ENCODE measurements around the gene UMAD1.

UMAD1 gene

DNA sequence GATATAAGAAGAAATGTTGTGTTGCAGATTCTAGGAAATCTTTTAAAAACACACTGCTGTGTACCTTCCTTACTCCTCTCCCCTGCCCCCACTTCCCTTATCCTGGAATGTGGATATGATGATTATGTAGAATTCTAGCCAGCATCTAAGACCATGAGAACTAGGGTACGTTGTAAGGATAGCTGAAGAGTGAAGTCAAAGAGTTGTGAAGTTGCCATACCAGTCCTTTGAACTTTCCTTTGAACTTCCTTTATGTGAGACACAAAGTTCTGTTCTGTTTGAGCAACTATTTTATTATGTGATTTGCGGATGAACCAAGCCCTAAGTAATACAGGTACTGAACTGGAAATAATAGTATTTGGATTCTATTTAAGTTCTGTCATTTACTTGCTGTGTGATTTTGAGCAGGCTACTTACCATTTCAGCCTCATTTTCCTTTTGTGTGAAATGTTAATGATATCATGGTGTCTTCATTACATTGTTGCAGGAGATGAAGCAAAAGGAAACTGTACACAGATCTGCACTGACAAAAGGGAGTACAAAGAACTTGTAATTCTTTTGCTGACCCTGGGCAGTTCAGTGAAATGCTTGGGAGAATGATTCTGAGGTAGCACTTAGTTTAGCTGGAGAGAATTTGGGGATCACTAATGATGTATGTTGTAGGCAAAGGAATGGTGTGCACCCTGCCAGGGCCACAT, 46.4 kb downstream of the UMAD1 start:
- H3K36me3 ChIP-seq (ENCODE audit: insufficient read depth, low read length): no peaks in the 10 kb centered on the region
- H3K9me3 ChIP-seq (ENCODE audit: low read length): no peaks in the 10 kb centered on the region
- H3K4me1 ChIP-seq (ENCODE audit: insufficient read depth, low read length): peaks cover 13% of the 10 kb centered on the region
- no peak overlapping the region for H3K4me3 ChIP-seq (ENCODE audit: low read length)
- no peak overlapping the region for H2AFZ ChIP-seq (ENCODE audit: low read depth, low read length)
- no peaks in the 10 kb centered on the region for H3K27me3 ChIP-seq (ENCODE audit: insufficient read depth, low read length)

DNA sequence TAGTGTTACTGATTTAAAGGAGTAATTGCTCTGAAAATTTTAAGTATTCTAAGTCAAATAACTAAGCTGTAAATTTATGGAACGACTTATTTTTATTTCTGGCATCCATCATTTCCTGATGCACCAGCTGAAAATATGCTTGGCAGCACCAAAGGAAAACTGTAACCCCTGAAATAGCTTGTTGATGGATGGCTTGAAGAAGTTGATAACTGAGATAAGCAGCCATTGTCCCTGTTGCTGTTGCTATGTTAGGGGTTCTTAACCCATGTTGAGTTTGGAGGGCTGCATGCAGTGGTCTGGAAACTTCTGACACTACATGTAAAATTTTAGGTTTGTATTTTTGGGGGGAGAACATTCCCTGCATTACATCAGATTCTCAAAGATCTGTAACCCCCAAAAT, 47.2 kb downstream of the UMAD1 start:
- Histone ChIP-seq H2AFZ (ENCODE audit: low read depth, low read length) (no peak overlapping the region), H3K4me3 (ENCODE audit: low read length) (no peak overlapping the region), H3K9me3 (ENCODE audit: low read length) (no peaks in the 10 kb centered on the region), H3K4me1 (ENCODE audit: insufficient read depth, low read length) (peaks cover 13% of the 10 kb centered on the region), H3K36me3 (ENCODE audit: insufficient read depth, low read length) (no peaks in the 10 kb centered on the region), H3K27me3 (ENCODE audit: insufficient read depth, low read length) (no peaks in the 10 kb centered on the region)

DNA sequence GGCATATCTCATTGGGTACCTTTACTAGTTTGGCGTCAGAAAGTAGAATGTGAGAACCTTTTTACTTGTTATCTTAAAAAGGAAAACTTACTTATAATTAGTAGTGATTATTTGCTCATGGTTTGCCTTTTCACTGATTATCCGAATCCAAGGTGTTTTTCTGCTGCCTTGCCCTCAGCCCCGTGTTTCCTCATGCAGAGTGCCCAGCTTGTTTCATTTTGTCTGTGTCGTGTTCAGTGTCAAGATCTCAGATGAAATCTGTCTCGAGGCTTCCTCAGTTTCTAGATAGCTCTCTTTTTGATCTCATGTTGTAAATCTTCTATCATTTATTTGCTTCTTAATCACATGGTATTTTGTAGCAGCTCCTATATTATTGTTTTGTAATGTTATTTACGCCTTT, 47.8 kb downstream of the UMAD1 start:
- Histone ChIP-seq H3K4me1 (ENCODE audit: insufficient read depth, low read length) (peaks cover 13% of the 10 kb centered on the region), H3K27me3 (ENCODE audit: insufficient read depth, low read length) (no peaks in the 10 kb centered on the region)

DNA sequence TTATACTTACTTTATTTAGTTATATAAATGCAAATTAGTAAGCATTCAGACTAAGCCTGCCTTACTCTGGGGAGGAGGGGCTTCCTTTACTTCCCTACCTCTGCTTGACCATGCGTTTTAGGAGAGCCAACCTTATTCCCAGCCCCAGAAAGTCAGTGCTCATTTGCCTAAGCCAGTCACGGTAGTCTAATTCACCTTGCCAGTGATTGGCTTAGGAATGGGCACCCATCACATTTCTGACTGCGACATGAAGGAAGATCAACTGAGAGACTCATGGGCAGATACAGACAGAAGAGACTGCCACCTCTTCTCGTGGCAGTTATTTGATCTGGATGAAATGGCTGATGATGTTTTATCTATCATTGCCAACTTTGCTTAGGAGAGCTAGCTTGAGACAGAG, 48.4 kb downstream of the UMAD1 start:
- Histone ChIP-seq H2AFZ (ENCODE audit: low read depth, low read length) (no peak overlapping the region), H3K4me1 (ENCODE audit: insufficient read depth, low read length) (peaks cover 13% of the 10 kb centered on the region)

More for the DNA sequence above, 47.8 kb downstream of the UMAD1 start:
- H2AFZ ChIP-seq (ENCODE audit: low read depth, low read length): no peak overlapping the region
- no peaks in the 10 kb centered on the region for H3K9me3 ChIP-seq (ENCODE audit: low read length)
- no peaks in the 10 kb centered on the region for H3K36me3 ChIP-seq (ENCODE audit: insufficient read depth, low read length)
- H3K4me3 ChIP-seq (ENCODE audit: low read length): no peak overlapping the region

DNA sequence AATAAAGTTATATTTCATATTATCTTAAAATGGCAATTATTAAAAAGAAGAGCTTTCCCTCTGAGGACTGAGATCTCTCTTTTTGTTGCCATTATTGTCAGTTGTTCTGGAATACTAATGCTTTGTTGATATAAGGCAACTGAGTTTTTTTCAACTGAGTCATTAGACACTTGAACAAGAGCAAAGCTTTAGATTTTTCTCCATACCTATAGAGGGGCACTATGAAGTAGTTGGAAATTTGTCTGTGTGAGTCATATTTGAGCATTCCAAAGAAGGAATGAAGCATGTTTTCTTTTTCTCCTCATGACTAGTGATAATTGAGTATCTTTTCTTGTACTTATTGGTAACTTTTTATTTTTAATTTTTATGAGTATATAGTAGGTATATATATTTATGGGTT, 53.3 kb downstream of the UMAD1 start:
- no peaks in the 10 kb centered on the region for H3K4me1 ChIP-seq (ENCODE audit: insufficient read depth, low read length)
- H3K27me3 ChIP-seq (ENCODE audit: insufficient read depth, low read length): no peaks in the 10 kb centered on the region
- no peaks in the 10 kb centered on the region for H3K36me3 ChIP-seq (ENCODE audit: insufficient read depth, low read length)
- H3K9me3 ChIP-seq (ENCODE audit: low read length): no peaks in the 10 kb centered on the region
- H3K4me3 ChIP-seq (ENCODE audit: low read length): no peak overlapping the region
- no peak overlapping the region for H2AFZ ChIP-seq (ENCODE audit: low read depth, low read length)

More for the DNA sequence above, 48.4 kb downstream of the UMAD1 start:
- Histone ChIP-seq H3K36me3 (ENCODE audit: insufficient read depth, low read length) (no peaks in the 10 kb centered on the region), H3K9me3 (ENCODE audit: low read length) (no peaks in the 10 kb centered on the region), H3K4me3 (ENCODE audit: low read length) (no peak overlapping the region), H3K27me3 (ENCODE audit: insufficient read depth, low read length) (no peaks in the 10 kb centered on the region)

GRCh38 chr7:7694542-7694941, 54.0 kb downstream of the UMAD1 start:
- H2AFZ ChIP-seq (ENCODE audit: low read depth, low read length): no peak overlapping the region
- H3K9me3 ChIP-seq (ENCODE audit: low read length): no peaks in the 10 kb centered on the region
- H3K27me3 ChIP-seq (ENCODE audit: insufficient read depth, low read length): no peaks in the 10 kb centered on the region
- no peaks in the 10 kb centered on the region for H3K36me3 ChIP-seq (ENCODE audit: insufficient read depth, low read length)
- H3K4me3 ChIP-seq (ENCODE audit: low read length): no peak overlapping the region
- H3K4me1 ChIP-seq (ENCODE audit: insufficient read depth, low read length): no peaks in the 10 kb centered on the region

- Histone ChIP-seq H3K4me1 (ENCODE audit: insufficient read depth, low read length) (no peaks in the 10 kb centered on the region), H2AFZ (ENCODE audit: low read depth, low read length) (no peak overlapping the region), H3K27me3 (ENCODE audit: insufficient read depth, low read length) (no peaks in the 10 kb centered on the region)
Measured at GRCh38 chr7:7695111-7695817, 54.7 kb downstream of the UMAD1 start.

GRCh38 chr7:7696458-7697119, 56.0 kb downstream of the UMAD1 start:
- H2AFZ ChIP-seq (ENCODE audit: low read depth, low read length): no peak overlapping the region
- no peaks in the 10 kb centered on the region for H3K9me3 ChIP-seq (ENCODE audit: low read length)
- H3K36me3 ChIP-seq (ENCODE audit: insufficient read depth, low read length): no peaks in the 10 kb centered on the region
- H3K4me3 ChIP-seq (ENCODE audit: low read length): no peak overlapping the region
- H3K4me1 ChIP-seq (ENCODE audit: insufficient read depth, low read length): no peaks in the 10 kb centered on the region
- H3K27me3 ChIP-seq (ENCODE audit: insufficient read depth, low read length): no peaks in the 10 kb centered on the region

More at GRCh38 chr7:7695111-7695817, 54.7 kb downstream of the UMAD1 start:
- H3K4me3 ChIP-seq (ENCODE audit: low read length): no peak overlapping the region
- H3K36me3 ChIP-seq (ENCODE audit: insufficient read depth, low read length): no peaks in the 10 kb centered on the region
- no peaks in the 10 kb centered on the region for H3K9me3 ChIP-seq (ENCODE audit: low read length)

- no peaks in the 10 kb centered on the region for H3K36me3 ChIP-seq (ENCODE audit: insufficient read depth, low read length)
- no peak overlapping the region for H2AFZ ChIP-seq (ENCODE audit: low read depth, low read length)
- no peaks in the 10 kb centered on the region for H3K27me3 ChIP-seq (ENCODE audit: insufficient read depth, low read length)
- no peaks in the 10 kb centered on the region for H3K4me1 ChIP-seq (ENCODE audit: insufficient read depth, low read length)
- H3K9me3 ChIP-seq (ENCODE audit: low read length): no peaks in the 10 kb centered on the region
- no peak overlapping the region for H3K4me3 ChIP-seq (ENCODE audit: low read length)
Measured at GRCh38 chr7:7698930-7699329, 58.4 kb downstream of the UMAD1 start.

DNA sequence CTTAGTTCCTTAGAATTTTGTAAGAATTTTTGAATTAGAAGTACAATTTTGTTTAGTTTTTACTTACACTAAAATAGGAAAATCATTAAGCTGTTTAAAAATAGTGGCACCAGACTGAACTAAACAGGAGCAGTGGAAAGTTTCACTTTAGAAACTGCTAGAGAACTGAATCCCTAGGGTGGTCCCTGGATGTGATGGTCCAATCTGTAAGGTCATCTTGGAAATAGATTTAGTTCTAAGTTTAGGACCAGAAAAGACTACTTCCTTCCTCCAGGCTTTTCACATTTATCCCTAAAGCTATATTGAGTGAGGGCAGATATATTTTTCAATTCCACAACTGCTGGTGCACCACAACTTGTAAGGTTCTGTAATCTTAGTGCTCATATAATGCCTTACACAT, 58.8 kb downstream of the UMAD1 start:
- no peaks in the 10 kb centered on the region for H3K27me3 ChIP-seq (ENCODE audit: insufficient read depth, low read length)
- no peaks in the 10 kb centered on the region for H3K9me3 ChIP-seq (ENCODE audit: low read length)
- H3K4me3 ChIP-seq (ENCODE audit: low read length): no peak overlapping the region
- no peaks in the 10 kb centered on the region for H3K36me3 ChIP-seq (ENCODE audit: insufficient read depth, low read length)
- no peaks in the 10 kb centered on the region for H3K4me1 ChIP-seq (ENCODE audit: insufficient read depth, low read length)
- H2AFZ ChIP-seq (ENCODE audit: low read depth, low read length): no peak overlapping the region

DNA sequence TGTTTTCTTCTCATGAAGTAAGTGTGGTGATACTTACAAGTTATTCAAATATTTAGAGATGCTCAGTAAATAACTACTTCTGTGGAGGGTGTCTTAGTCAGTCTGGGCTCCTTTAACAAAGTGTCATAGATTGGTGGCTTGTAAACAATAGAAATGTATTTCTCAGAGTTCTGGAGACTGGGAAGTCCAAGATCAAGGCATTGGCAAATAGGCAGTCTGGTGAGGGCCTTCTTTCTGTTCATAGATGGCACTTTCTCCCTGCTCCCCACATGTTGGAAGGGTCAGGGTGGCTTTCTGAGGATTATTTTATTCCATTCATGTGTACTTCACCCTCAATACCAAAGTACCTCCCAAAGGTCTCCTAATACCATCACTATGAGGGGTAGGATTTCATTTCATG, 59.4 kb downstream of the UMAD1 start:
- Histone ChIP-seq H3K27me3 (ENCODE audit: insufficient read depth, low read length) (no peaks in the 10 kb centered on the region), H3K36me3 (ENCODE audit: insufficient read depth, low read length) (no peaks in the 10 kb centered on the region), H3K4me1 (ENCODE audit: insufficient read depth, low read length) (peaks cover 4% of the 10 kb centered on the region), H2AFZ (ENCODE audit: low read depth, low read length) (no peak overlapping the region), H3K9me3 (ENCODE audit: low read length) (no peaks in the 10 kb centered on the region), H3K4me3 (ENCODE audit: low read length) (no peak overlapping the region)

DNA sequence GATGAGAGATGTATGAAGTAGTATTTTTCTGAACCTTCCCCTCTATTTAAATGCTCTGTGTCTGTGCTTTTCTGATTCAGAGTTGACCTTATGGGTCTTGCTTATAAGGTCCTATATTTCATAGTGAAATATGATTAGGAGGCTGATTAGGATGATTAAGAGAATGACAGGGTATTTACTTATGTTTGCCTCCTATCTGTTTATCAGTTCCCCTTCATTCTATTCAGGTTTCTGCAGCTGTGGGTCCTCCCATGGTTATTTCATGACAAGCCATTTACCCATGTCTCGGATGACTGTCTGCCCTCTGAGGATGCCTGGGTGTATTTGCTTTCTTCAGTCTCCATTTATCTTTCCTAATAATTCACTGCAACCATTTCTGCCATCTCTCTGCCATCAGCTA, 61.0 kb downstream of the UMAD1 start:
- Histone ChIP-seq H3K36me3 (ENCODE audit: insufficient read depth, low read length) (no peaks in the 10 kb centered on the region), H2AFZ (ENCODE audit: low read depth, low read length) (no peak overlapping the region), H3K27me3 (ENCODE audit: insufficient read depth, low read length) (no peaks in the 10 kb centered on the region), H3K4me3 (ENCODE audit: low read length) (no peak overlapping the region), H3K9me3 (ENCODE audit: low read length) (no peaks in the 10 kb centered on the region), H3K4me1 (ENCODE audit: insufficient read depth, low read length) (peaks cover 4% of the 10 kb centered on the region)

DNA sequence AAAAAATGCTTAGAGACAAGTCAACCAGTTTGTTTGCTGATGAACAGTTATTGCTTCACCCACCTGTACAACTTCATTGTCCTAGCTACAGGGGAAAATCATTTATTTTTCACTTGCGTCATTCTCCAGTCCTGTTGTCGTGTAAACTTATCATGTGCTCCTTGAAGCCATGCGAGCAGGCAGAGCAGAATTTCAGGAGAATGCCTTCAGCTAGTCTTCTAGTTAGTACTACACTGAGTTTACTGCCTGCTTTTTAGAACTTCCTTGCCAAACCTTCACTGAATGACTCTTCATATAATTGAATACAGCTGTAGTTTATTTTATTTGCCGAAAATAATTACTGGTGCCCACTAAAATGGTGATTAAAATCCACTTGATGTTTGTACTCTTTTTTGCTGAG, 62.3 kb downstream of the UMAD1 start:
- Histone ChIP-seq H3K27me3 (ENCODE audit: insufficient read depth, low read length) (no peaks in the 10 kb centered on the region), H3K36me3 (ENCODE audit: insufficient read depth, low read length) (no peaks in the 10 kb centered on the region), H3K4me3 (ENCODE audit: low read length) (no peak overlapping the region), H2AFZ (ENCODE audit: low read depth, low read length) (no peak overlapping the region), H3K9me3 (ENCODE audit: low read length) (no peaks in the 10 kb centered on the region), H3K4me1 (ENCODE audit: insufficient read depth, low read length) (peaks cover 16% of the 10 kb centered on the region)

All from neuron (in vitro differentiated cells).